Mesothelial cell of epicardium (in vitro differentiated cells): ENCODE measurements around the gene SYT17. TPM values are rescaled to one million over a fixed set of nuclear protein-coding genes. Genes with fewer than 3 reads are reported as not detected.

Experiments
- DNase-seq, 2 experiments: peaks; one replicate each; pipeline ENCODE4 v3.0.0; 2021; ENCODE audit warnings: low spot score in 2 of 2; ENCODE audit not compliant: unreplicated experiment in 2 of 2
- H3K27ac Mint-ChIP-seq: 2 replicates; pipeline ENCODE4 v1.8.0; 2021; ENCODE audit warnings: mixed read lengths
- H3K27me3 Mint-ChIP-seq: 2 replicates; pipeline ENCODE4 v1.8.0; 2021; ENCODE audit warnings: low read depth, mixed read lengths
- H3K36me3 Mint-ChIP-seq: 2 replicates; pipeline ENCODE4 v1.8.0; 2021; ENCODE audit warnings: mixed read lengths
- H3K4me1 Mint-ChIP-seq: 2 replicates; pipeline ENCODE4 v1.8.0; 2021; ENCODE audit warnings: mixed read lengths
- H3K4me3 Mint-ChIP-seq: 2 replicates; pipeline ENCODE4 v1.8.0; 2021; ENCODE audit warnings: mild to moderate bottlenecking, moderate library complexity, mixed read lengths
- H3K9me3 Mint-ChIP-seq: 2 replicates; pipeline ENCODE4 v1.8.0; 2021; ENCODE audit warnings: mixed read lengths
- CTCF ChIP-seq: fragments of 200-600 bp; sonication (generic); IDR thresholded peaks from one replicate; pipeline ENCODE4 v1.5.0; 2021; ENCODE audit warnings: antibody characterized with exemption; ENCODE audit not compliant: unreplicated experiment
- total RNA-seq: library from RNA; stranded (reverse); gene quantifications from 3 replicates; pipeline ENCODE4 v1.2.1, GENCODE V29; 2021

Gene SYT17
- total RNA-seq, 1 donor from 2014 or later, result 7.4 TPM

- TF ChIP-seq CTCF, result no peak
- no peak for DNase-seq
- Mint-ChIP-seq H3K9me3 (peaks cover 18% of the 10 kb centered on the region), H3K36me3 (peaks cover 11% of the 10 kb centered on the region), H3K27ac (no peak overlapping the region), H3K4me3 (no peak overlapping the region), H3K4me1 (no peaks in the 10 kb centered on the region), H3K27me3 (no peaks in the 10 kb centered on the region)
Measured at GRCh38 chr16:19212059-19212458, 44.0 kb downstream of the SYT17 start.

GRCh38 chr16:19213885-19214284 lies 45.8 kb downstream of the SYT17 start:
- no peak for TF ChIP-seq CTCF
- Mint-ChIP-seq H3K36me3 (peaks cover 11% of the 10 kb centered on the region), H3K27ac (no peak overlapping the region), H3K4me1 (no peaks in the 10 kb centered on the region), H3K9me3 (peaks cover 18% of the 10 kb centered on the region), H3K4me3 (no peak overlapping the region), H3K27me3 (no peaks in the 10 kb centered on the region)
- no peak for DNase-seq

GRCh38 chr16:19215705-19216104 lies 47.7 kb downstream of the SYT17 start:
- Mint-ChIP-seq H3K4me1 (no peaks in the 10 kb centered on the region), H3K27me3 (no peaks in the 10 kb centered on the region), H3K36me3 (peaks cover 13% of the 10 kb centered on the region), H3K4me3 (no peak overlapping the region), H3K9me3 (peaks cover 18% of the 10 kb centered on the region), H3K27ac (no peak overlapping the region)
- TF ChIP-seq CTCF, result no peak
- no peak for DNase-seq

- no peak overlapping the region for H3K27ac Mint-ChIP-seq
- peaks cover 9% of the 10 kb centered on the region for H3K9me3 Mint-ChIP-seq
Measured at GRCh38 chr16:19218581-19218980, 50.5 kb downstream of the SYT17 start.

GRCh38 chr16:19219836-19220235 lies 51.8 kb downstream of the SYT17 start:
- Mint-ChIP-seq H3K4me1 (no peaks in the 10 kb centered on the region), H3K9me3 (peaks cover 15% of the 10 kb centered on the region), H3K4me3 (no peak overlapping the region), H3K27me3 (no peaks in the 10 kb centered on the region), H3K36me3 (peaks cover 15% of the 10 kb centered on the region), H3K27ac (no peak overlapping the region)
- no peak for DNase-seq
- TF ChIP-seq CTCF, result no peak

More at GRCh38 chr16:19218581-19218980, 50.5 kb downstream of the SYT17 start:
- Mint-ChIP-seq H3K36me3 (peaks cover 7% of the 10 kb centered on the region), H3K27me3 (no peaks in the 10 kb centered on the region), H3K4me3 (no peak overlapping the region), H3K4me1 (no peaks in the 10 kb centered on the region)
- TF ChIP-seq CTCF, result no peak
- no peak for DNase-seq
